LNCAP (cell line): ENCODE data around the gene MTHFD1L.

Experiments
- TF ChIP-seq, protein P1 (sequence below): fragments of 450-650 bp; IDR thresholded peaks from 2 replicates; pipeline ENCODE4 v1.5.1; 2017; ENCODE audit warnings: mild to moderate bottlenecking

MTHFD1L gene

DNA sequence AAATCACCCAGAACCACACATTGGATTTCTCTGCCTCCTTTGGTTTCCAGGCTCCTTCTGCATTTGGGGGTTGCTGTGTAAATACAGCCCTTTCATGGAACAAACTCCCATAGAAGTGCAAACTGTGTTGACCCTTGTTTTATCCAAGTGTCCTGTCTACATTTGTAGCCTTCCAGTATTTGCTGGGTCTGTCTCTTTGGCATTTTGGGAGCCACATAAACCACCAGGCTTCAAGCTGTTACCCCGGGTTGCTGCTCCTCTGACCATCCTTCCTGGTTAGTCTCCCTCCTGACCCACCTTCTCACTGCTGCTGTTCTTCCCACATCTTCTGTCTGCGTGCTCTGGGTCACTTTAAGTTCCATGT is 7.6 kb upstream of the MTHFD1L start:
- TF ChIP-seq, protein P1, sequence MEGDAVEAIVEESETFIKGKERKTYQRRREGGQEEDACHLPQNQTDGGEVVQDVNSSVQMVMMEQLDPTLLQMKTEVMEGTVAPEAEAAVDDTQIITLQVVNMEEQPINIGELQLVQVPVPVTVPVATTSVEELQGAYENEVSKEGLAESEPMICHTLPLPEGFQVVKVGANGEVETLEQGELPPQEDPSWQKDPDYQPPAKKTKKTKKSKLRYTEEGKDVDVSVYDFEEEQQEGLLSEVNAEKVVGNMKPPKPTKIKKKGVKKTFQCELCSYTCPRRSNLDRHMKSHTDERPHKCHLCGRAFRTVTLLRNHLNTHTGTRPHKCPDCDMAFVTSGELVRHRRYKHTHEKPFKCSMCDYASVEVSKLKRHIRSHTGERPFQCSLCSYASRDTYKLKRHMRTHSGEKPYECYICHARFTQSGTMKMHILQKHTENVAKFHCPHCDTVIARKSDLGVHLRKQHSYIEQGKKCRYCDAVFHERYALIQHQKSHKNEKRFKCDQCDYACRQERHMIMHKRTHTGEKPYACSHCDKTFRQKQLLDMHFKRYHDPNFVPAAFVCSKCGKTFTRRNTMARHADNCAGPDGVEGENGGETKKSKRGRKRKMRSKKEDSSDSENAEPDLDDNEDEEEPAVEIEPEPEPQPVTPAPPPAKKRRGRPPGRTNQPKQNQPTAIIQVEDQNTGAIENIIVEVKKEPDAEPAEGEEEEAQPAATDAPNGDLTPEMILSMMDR = no peak

DNA sequence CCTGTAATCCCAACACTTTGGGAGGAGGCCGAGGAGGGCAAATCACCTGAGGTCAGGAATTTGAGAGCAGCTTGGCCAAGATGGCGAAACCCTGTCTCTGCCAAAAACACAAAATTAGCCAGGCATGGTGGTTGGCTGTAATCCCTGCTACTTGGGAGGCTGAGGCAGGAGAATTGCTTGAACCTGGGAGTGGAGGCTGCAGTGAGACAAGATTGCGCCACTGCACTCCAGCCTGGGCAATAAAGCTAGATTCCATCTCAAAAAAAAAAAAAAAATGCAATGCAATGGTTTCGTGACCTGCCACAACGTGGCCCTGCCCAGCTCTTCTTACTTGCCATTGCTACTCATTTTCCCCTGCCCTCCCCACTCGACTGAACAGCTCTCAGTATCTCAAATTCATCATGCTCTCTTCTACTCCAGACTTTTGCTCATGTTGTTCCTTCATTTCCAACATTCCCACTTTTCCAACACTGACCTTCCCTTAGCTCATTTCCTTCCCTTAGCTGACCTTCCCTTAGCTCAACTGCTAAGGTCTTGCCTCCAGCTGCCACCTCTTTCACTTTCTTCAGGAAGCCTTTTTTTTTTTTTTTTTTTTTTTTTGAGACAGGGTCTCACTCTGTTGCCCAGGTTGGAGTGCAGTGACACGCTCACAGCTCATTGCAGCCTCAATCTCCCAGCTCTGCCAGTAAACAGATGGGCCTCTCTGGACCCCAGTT is 2.1 kb upstream of the MTHFD1L start:
- TF ChIP-seq, protein P1 = no peak

DNA sequence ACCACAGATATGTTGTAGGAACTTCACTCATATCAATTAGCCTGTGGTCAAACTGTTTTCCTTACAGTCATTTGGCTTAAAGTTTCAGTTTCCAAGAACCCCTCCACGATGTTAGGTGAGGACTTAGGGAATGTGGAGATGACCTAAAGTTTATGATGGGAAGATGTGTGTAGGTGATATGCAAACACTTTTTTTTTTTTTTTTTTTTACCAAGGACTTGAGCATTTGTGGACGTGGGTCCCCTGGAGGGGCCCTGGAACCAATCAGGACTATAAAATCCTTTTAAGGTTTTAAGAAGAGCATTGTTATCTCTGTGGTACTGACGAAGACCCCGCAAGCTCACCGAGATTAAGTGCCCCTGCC is 478 bp upstream of the MTHFD1L start:
- TF ChIP-seq, protein P1 = no peak

DNA sequence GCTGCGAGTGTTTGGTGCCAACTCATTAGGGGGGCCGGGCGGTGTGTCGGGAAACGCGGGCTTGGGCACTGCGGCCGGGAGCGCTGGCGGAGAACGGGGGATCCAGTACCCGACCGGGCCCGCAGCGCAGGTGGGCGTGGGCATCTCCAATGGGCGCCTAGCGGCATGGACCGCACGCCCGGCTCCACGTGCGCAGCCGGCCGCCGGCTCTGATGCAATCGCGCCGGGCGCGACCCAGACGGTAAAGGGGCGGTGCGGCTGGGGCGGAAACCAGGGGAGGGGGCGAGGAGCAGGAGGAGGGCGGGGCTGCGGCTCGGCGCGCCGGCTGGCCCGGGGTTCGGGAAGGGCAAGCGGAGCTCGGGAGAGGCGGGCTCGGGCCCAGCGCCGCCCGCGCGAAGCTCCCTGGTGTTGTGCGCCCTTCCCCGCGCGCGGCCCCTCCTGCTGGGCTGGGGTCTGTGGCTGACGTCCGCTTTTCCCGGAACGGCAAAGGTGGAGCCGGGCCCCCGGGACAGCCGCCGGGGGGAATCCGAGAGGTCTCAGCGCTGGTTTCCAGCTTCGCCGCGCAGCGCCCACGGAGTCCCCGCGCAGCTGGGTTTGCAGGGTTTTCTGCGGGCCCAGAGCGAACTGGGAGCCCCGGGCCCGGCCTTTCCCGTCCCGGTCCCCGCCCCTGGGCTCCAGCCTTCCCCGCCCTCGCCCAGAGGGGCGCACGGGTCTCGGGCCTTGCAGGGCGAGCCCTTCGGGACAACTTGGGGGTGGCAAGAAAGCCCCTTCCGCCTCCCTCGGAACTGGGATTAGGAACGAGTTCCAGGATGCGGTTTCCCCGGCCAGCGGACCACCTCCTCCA is 867 bp downstream of the MTHFD1L start:
- TF ChIP-seq, protein P1 = no peak

DNA sequence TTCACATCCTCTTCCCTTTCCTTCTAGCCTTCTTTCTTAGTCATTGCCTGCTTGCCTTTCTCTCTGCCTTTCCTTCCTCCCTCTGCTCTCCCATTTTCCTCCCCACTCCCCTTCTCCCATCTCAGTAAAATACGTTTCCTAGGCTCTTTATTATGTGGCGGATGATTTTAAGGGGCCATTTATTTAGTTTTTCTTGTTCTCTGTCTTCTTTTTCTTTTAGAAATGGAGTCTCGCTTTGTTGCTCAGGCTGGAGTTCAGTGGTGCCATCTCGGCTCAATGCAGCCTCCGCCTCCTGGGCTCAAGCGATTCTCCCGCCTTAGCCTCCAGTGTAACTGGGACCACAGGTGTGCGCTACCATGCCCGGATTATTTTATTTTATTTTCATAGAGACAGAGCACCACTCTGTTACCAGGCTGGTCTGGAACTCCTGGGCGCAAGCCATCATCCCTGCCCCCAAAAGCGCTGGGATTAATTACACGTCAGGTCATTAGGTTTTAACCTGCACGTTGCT is 1.5 kb downstream of the MTHFD1L start:
- TF ChIP-seq, protein P1 = no peak

DNA sequence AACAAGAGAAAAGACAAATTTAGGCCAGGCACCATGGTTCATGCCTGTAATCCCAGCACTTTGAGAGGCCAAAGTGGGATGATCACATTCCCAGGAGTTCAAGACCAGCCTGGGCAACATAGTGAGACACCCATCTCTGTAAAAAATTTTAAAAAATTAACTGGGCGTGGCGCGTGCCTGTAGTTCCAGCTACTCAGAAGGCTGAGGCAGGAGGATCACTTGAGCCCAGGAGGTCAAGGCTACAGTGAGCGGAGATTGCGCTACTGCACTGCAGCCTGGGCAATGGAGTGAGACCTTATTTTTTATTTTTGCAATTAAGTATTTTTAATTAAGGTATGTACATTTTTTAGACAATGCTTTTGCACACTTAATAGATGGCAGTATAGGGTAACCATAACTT is 3.3 kb downstream of the MTHFD1L start:
- TF ChIP-seq, protein P1 = no peak

DNA sequence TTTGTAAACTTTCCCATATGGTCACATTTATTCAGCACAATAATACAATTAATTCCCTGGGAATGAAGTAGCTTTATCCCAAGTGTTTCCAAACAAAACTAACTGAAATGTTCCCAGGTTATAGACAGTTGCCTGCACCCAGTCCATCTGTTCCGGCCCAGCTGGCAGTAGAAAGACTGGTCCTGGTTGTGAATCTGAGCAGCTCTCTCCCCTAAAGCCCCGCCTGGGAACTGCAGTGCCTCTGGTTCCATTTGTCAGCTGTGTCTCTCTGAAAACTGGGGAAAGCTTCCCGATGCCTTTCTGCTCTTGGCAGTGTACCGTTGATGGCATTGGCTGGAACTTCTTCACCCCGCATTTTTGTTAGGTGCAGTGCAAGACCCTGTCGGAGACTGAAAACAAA is 8.7 kb downstream of the MTHFD1L start:
- TF ChIP-seq, protein P1 = no peak
